ENCODE measurements around the gene ACACB. TPM values are rescaled to one million over a fixed set of nuclear protein-coding genes. Genes with fewer than 3 reads are reported as not detected.

ACACB gene
- total RNA-seq, 1 donor from 2014 or later = 4.9 TPM

GRCh38 chr12:109109746-109110350 is 6.5 kb upstream of the ACACB start:
- DNase-seq (ENCODE audit: low spot score in 2 of 2) (no peak), FAIRE-seq (no peak)

- FAIRE-seq = no peak
These were observed 5.3 kb upstream of the ACACB start for GRCh38 chr12:109110988-109111495.

GRCh38 chr12:109112720-109113465 is 3.5 kb upstream of the ACACB start:
- DNase-seq (ENCODE audit: low spot score in 2 of 2) (no peak), FAIRE-seq (no peak)

More at GRCh38 chr12:109110988-109111495, 5.3 kb upstream of the ACACB start:
- peak; percentile 77 to 84 for DNase-seq (ENCODE audit: low spot score in 2 of 2)

- no peak for FAIRE-seq
- DNase-seq (ENCODE audit: low spot score in 2 of 2) = no peak
These were observed 2.6 kb upstream of the ACACB start for GRCh38 chr12:109113661-109114321.

- DNase-seq (ENCODE audit: low spot score in 2 of 2) (no peak), FAIRE-seq (no peak)
These were observed 1.7 kb upstream of the ACACB start for GRCh38 chr12:109114644-109115043.

GRCh38 chr12:109115404-109115757 is 1.0 kb upstream of the ACACB start:
- no peak for DNase-seq (ENCODE audit: low spot score in 2 of 2)
- FAIRE-seq = no peak

- no peak for FAIRE-seq
- DNase-seq (ENCODE audit: low spot score in 2 of 2) = no peak
These were observed 193 bp downstream of the ACACB start for GRCh38 chr12:109116611-109116949.

GRCh38 chr12:109120095-109120494 is 3.7 kb downstream of the ACACB start:
- FAIRE-seq = no peak
- no peak for DNase-seq (ENCODE audit: low spot score in 2 of 2)

GRCh38 chr12:109120557-109120956 is 4.2 kb downstream of the ACACB start:
- FAIRE-seq (no peak), DNase-seq (ENCODE audit: low spot score in 2 of 2) (no peak)

GRCh38 chr12:109121346-109121880 is 5.0 kb downstream of the ACACB start:
- DNase-seq (ENCODE audit: low spot score in 2 of 2) (no peak), FAIRE-seq (no peak)

GRCh38 chr12:109124878-109125648 is 8.7 kb downstream of the ACACB start:
- DNase-seq (ENCODE audit: low spot score in 2 of 2) = no peak
- FAIRE-seq = no peak

GRCh38 chr12:109125791-109126190 is 9.4 kb downstream of the ACACB start:
- DNase-seq (ENCODE audit: low spot score in 2 of 2) = no peak

GRCh38 chr12:109126784-109127183 is 10.4 kb downstream of the ACACB start:
- FAIRE-seq (no peak), DNase-seq (ENCODE audit: low spot score in 2 of 2) (no peak)

More at GRCh38 chr12:109125791-109126190, 9.4 kb downstream of the ACACB start:
- no peak for FAIRE-seq

- FAIRE-seq = no peak
- no peak for DNase-seq (ENCODE audit: low spot score in 2 of 2)
These were observed 11.3 kb downstream of the ACACB start for GRCh38 chr12:109127533-109128242.

GRCh38 chr12:109130297-109131153 is 14.1 kb downstream of the ACACB start:
- FAIRE-seq = no peak

GRCh38 chr12:109131154-109132050 is 15.0 kb downstream of the ACACB start:
- FAIRE-seq (no peak), DNase-seq (ENCODE audit: low spot score in 2 of 2) (peak in 1 of 2 donors; percentile 43)

More at GRCh38 chr12:109130297-109131153, 14.1 kb downstream of the ACACB start:
- no peak for DNase-seq (ENCODE audit: low spot score in 2 of 2)

- peak in 1 of 2 donors; percentile 41 for DNase-seq (ENCODE audit: low spot score in 2 of 2)
- no peak for FAIRE-seq
These were observed 18.0 kb downstream of the ACACB start for GRCh38 chr12:109134186-109134917.

Data from frontal cortex (tissue), 4 donors.